ENCODE results near the gene SGMS1. TPM values are rescaled to one million over a fixed set of nuclear protein-coding genes. Genes with fewer than 3 reads are reported as not detected.

Gene SGMS1
- total RNA-seq, 1 experiment from 2014 or later, result 20.4 TPM

DNA sequence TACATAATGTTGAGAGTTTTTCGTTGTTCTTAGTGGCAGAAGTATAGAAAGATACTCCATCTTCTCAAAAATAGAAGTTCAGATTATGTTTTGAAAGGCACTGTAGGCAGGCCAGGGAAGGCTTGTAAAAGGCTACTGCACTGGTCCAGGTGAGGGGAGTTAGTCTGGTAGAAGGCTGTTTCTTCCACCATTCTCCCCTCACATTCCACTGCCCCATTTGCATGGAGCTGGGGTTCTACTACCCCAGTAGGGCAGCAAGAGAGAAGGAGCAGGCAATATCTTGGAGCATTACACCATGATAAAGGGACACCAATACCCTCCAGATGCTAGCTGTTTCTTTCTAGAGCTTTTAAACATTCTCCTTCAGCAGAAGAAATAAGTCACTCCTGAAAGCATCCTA lies 16.5 kb upstream of the SGMS1 start:
- Histone ChIP-seq H2BK20ac (ENCODE audit: low read depth, low read length, poor library complexity, severe bottlenecking) (no peak overlapping the region), H2BK12ac (ENCODE audit: insufficient read length, low read depth, low read length) (no peak overlapping the region), H3K27ac (ENCODE audit: insufficient read length, low read depth, low read length) (no peak overlapping the region), H4K20me1 (ENCODE audit: control insufficient read depth, insufficient read depth, insufficient read length) (no peaks in the 10 kb centered on the region), H2AK5ac (ENCODE audit: insufficient read length, low read length) (no peak overlapping the region), H3K23ac (ENCODE audit: insufficient read length, low read depth, low read length) (no peak overlapping the region), H3K4ac (ENCODE audit: low read depth, low read length) (no peak overlapping the region), H3K4me2 (ENCODE audit: insufficient read depth, insufficient read length, low read length) (no peak overlapping the region), H3K79me1 (ENCODE audit: insufficient read depth, low read depth, low read length, poor library complexity, severe bottlenecking) (no peaks in the 10 kb centered on the region), H3K79me2 (ENCODE audit: insufficient read depth, low read length) (no peaks in the 10 kb centered on the region), H2BK5ac (ENCODE audit: insufficient read length, low read length) (no peak overlapping the region), H3K14ac (ENCODE audit: insufficient read depth, low read length) (no peak overlapping the region), H4K5ac (ENCODE audit: insufficient read length, low read depth, low read length) (no peak overlapping the region), H3K23me2 (ENCODE audit: insufficient read length, low read depth, low read length, poor library complexity, severe bottlenecking) (no peaks in the 10 kb centered on the region), H3T11ph (ENCODE audit: low read length) (no peak overlapping the region), H3K9ac (ENCODE audit: extremely low read depth, insufficient read length, low read length) (no peak overlapping the region), H2BK15ac (ENCODE audit: low read depth, low read length) (no peak overlapping the region), H3K18ac (ENCODE audit: insufficient read length, low read depth, low read length) (no peak overlapping the region), H3K27me3 (ENCODE audit: insufficient read depth, low read length) (no peaks in the 10 kb centered on the region), H2AFZ (ENCODE audit: low read length) (no peak overlapping the region), H3K4me1 (ENCODE audit: insufficient read depth, low read length) (no peaks in the 10 kb centered on the region; the same call in 1 of the 2 replicates), H2BK120ac (ENCODE audit: low read depth, low read length, poor library complexity, severe bottlenecking) (no peak overlapping the region), H3K9me3 (ENCODE audit: control insufficient read depth, low read depth, low read length) (no peaks in the 10 kb centered on the region), H3K56ac (ENCODE audit: insufficient read length, low read depth, low read length) (no peak overlapping the region), H4K91ac (ENCODE audit: insufficient read length, low read depth, low read length) (no peak overlapping the region), H4K8ac (replicated peaks; ENCODE audit: insufficient read length, low read depth, low read length) (no peak overlapping the region)
- WGBS (ENCODE audit: extremely low coverage, insufficient read length, low lambda C conversion rate), result no CpG with 5 or more reads among the region's 1 CpG
- Mint-ChIP-seq H3K4me3 (no peak overlapping the region), H3K4me1 (peaks cover 12 to 13% of the 10 kb centered on the region in 2 experiments), H3K9me3 (no peaks in the 10 kb centered on the region), H3K27ac (no peak overlapping the region; a peak in 1 of 7 replicates), H3K36me3 (ENCODE audit: insufficient read depth in 1 of 3, low read depth in 3 of 3) (no peaks in the 10 kb centered on the region), H3K27me3 (ENCODE audit: low read depth) (no peaks in the 10 kb centered on the region)
- DNase-seq, result no peak
- TF ChIP-seq CTCF (conservative IDR thresholded peaks at IDR 0.05), result no peak
